Endothelial cell of umbilical vein (primary cell): ENCODE measurements around the gene ETV6. TPM values are rescaled to one million over a fixed set of nuclear protein-coding genes. Genes with fewer than 3 reads are reported as not detected.

Experiments
- BruUV-seq: library from RNA; stranded (reverse); fragments of 400-500 nt; replicated peaks from 2 replicates; lab custom pipeline; 2021; lab: Mats Ljungman, UMichigan
- CTCF ChIA-PET: fragments of 300-600, 350-600 bp; sonication (Branson Sonifier 250); formaldehyde crosslinking; loops from one replicate; lab custom pipeline; 2021; ENCODE audit warnings: antibody characterized with exemption, inconsistent platforms; lab: Charles Lee
- POLR2A ChIA-PET: fragments of 300-600, 350-600 bp; sonication (Branson Sonifier 250); formaldehyde crosslinking; loops from one replicate; lab custom pipeline; 2021; ENCODE audit warnings: antibody characterized with exemption, inconsistent platforms; lab: Charles Lee
- DNase-seq: peaks from one replicate; pipeline ENCODE4 v3.0.0-alpha.2; 2011; ENCODE audit warnings: low read depth, low spot score
- FAIRE-seq: peaks from 2 replicates; lab custom pipeline; 2011; peaks lifted over from hg19 to GRCh38; lab: Jason Lieb, UNC
- H2AFZ ChIP-seq: 2 replicates; pipeline ENCODE4 v1.6.0; 2012; ENCODE audit warnings: low read depth, low read length, control low read depth, inconsistent platforms
- H3K27ac ChIP-seq: 2 replicates; pipeline ENCODE4 v1.5.1; 2011; ENCODE audit warnings: low read depth, mild to moderate bottlenecking, control low read depth, low read length, moderate library complexity; ENCODE audit not compliant: insufficient read depth
- H3K27me3 ChIP-seq, 2 experiments: 2 replicates each; pipeline versions ENCODE4 v1.6.0 to v1.6.1; 2011; ENCODE audit warnings: low read length in 2 of 2, mixed read lengths in 1 of 2; ENCODE audit not compliant: control insufficient read depth in 2 of 2, insufficient read depth in 2 of 2
- H3K36me3 ChIP-seq, 2 experiments: 2 replicates in 1 of 2; 3 replicates in 1 of 2; pipeline ENCODE4 v1.5.1; 2011; ENCODE audit warnings: low read length in 2 of 2, mild to moderate bottlenecking in 1 of 2, moderate library complexity in 1 of 2; ENCODE audit not compliant: control insufficient read depth in 2 of 2, insufficient read depth in 2 of 2; ENCODE audit errors: extremely low read depth in 1 of 2
- H3K4me1 ChIP-seq: 3 replicates; pipeline ENCODE4 v1.5.1; 2011; ENCODE audit warnings: mild to moderate bottlenecking, low read length; ENCODE audit not compliant: control insufficient read depth, insufficient read depth; ENCODE audit errors: extremely low read depth
- H3K4me2 ChIP-seq: 2 replicates; pipeline ENCODE4 v1.6.1; 2011; ENCODE audit warnings: low read length, control low read depth, mixed read lengths; ENCODE audit not compliant: insufficient read depth
- H3K4me3 ChIP-seq, 3 experiments: fragments of 200-600 bp in 1 of 3; sonication (generic), shearing (Covaris generic) in 1 of 3; replicated peaks in 1 of 3; 2 replicates each; pipeline ENCODE4 v1.5.1; 2011 to 2016; ENCODE audit warnings: control low read depth in 3 of 3, low read length in 3 of 3, mild to moderate bottlenecking in 2 of 3, inconsistent platforms in 1 of 3, low read depth in 1 of 3, moderate library complexity in 1 of 3; ENCODE audit not compliant: insufficient read depth in 1 of 3
- H3K79me2 ChIP-seq: 2 replicates; pipeline ENCODE4 v1.6.0; 2012; ENCODE audit warnings: low read length, inconsistent platforms; ENCODE audit not compliant: control insufficient read depth, insufficient read depth
- H3K9ac ChIP-seq: replicated peaks from 2 replicates; pipeline ENCODE3; 2011; ENCODE audit warnings: low read length, control low read depth; ENCODE audit not compliant: insufficient read depth; ENCODE audit errors: extremely low read depth
- H3K9me1 ChIP-seq: replicated peaks from 3 replicates; pipeline ENCODE4 v1.6.0; 2011; ENCODE audit warnings: mild to moderate bottlenecking, low read length; ENCODE audit not compliant: control insufficient read depth, insufficient read depth; ENCODE audit errors: extremely low read depth
- H3K9me3 ChIP-seq: replicated peaks from 2 replicates; pipeline ENCODE4 v1.5.1; 2012; ENCODE audit warnings: low read length, inconsistent platforms; ENCODE audit not compliant: control insufficient read depth, insufficient read depth
- H4K20me1 ChIP-seq: replicated peaks from 2 replicates; pipeline ENCODE3; 2011; ENCODE audit warnings: mild to moderate bottlenecking, low read length; ENCODE audit not compliant: control insufficient read depth, insufficient read depth; ENCODE audit errors: extremely low read depth
- CTCF ChIP-seq, 2 donors: IDR thresholded peaks; 1 replicate in 1 of 2; 2 replicates in 1 of 2; pipeline ENCODE4 v1.5.1; 2011; ENCODE audit warnings: low read length in 2 of 2, mild to moderate bottlenecking in 2 of 2, moderate library complexity in 2 of 2, control low read depth in 1 of 2, inconsistent platforms in 1 of 2, low read depth in 1 of 2; ENCODE audit not compliant: insufficient read depth in 1 of 2; ENCODE audit errors: extremely low read depth in 1 of 2
- EZH2 ChIP-seq: IDR thresholded peaks from 2 replicates; pipeline ENCODE4 v1.6.1; 2012; ENCODE audit warnings: borderline replicate concordance, low read depth, mild to moderate bottlenecking, moderate library complexity, low read length, inconsistent platforms; ENCODE audit not compliant: severe bottlenecking
- FOS ChIP-seq: IDR thresholded peaks from 2 replicates; pipeline ENCODE4 v1.6.1; 2011; ENCODE audit warnings: mild to moderate bottlenecking, low read length, moderate library complexity, borderline replicate concordance; ENCODE audit not compliant: insufficient read depth
- GATA2 ChIP-seq: IDR thresholded peaks from 2 replicates; pipeline ENCODE4 v1.7.0; 2011; ENCODE audit warnings: low read depth, mild to moderate bottlenecking, moderate library complexity, mixed read lengths, low read length; ENCODE audit not compliant: insufficient read length, insufficient read depth
- JUN ChIP-seq: IDR thresholded peaks from 2 replicates; pipeline ENCODE4 v1.6.1; 2011; ENCODE audit warnings: borderline replicate concordance, low read depth; ENCODE audit not compliant: insufficient read length, insufficient read depth
- MYC ChIP-seq: IDR thresholded peaks from one replicate; pipeline ENCODE4 v1.6.1; 2011; ENCODE audit warnings: mild to moderate bottlenecking, low read depth, low read length
- POLR2A ChIP-seq: IDR thresholded peaks from 2 replicates; pipeline ENCODE4 v1.6.1; 2012; ENCODE audit warnings: low read depth, mild to moderate bottlenecking, control low read depth, low read length
- POLR2AphosphoS5 ChIP-seq: IDR thresholded peaks from 2 replicates; pipeline ENCODE4 v1.6.1; 2012; ENCODE audit warnings: low read depth, mild to moderate bottlenecking, control low read depth, low read length, moderate library complexity; ENCODE audit not compliant: insufficient read depth
- dilution Hi-C: fragments of 300-500 bp; cut with MboI; formaldehyde crosslinking; loops from one replicate; pipeline ENCODE4 v1.15.0; 2019; ENCODE audit warnings: low sequenced_read_pairs; ENCODE audit not compliant: extremely low pct_ligation_motif_present
- intact Hi-C: fragments of 100-400 bp; cut with micrococcal nuclease; formaldehyde crosslinking; loops from one replicate; pipeline ENCODE4 v1.10.0; 2022
- polyA plus RNA-seq, 4 experiments: library from polyadenylated mRNA; depleted of rRNA in 3 of 4; stranded (reverse) in 3 of 4; unstranded in 1 of 4; fragments of >200 nt; gene quantifications; 2 replicates each; pipeline versions ENCODE4 v1.2.1 to v1.2.3, GENCODE V29; 2011 to 2012; ENCODE audit warnings: missing spikeins in 1 of 4
- total RNA-seq: library from RNA; stranded (reverse); gene quantifications from 2 replicates; pipeline ENCODE4 v1.2.3, GENCODE V29; 2021
- TF ChIP-seq, protein P1 (sequence below): IDR thresholded peaks from 2 replicates; pipeline ENCODE4 v1.6.1; 2011; ENCODE audit not compliant: insufficient read depth, insufficient read length

The ETV6 gene
- total and polyA plus RNA-seq, 2 donors (not counting 3 experiments of a cell fraction or from before 2014, with no cell fraction given): 15.9 to 57.1 TPM

DNA sequence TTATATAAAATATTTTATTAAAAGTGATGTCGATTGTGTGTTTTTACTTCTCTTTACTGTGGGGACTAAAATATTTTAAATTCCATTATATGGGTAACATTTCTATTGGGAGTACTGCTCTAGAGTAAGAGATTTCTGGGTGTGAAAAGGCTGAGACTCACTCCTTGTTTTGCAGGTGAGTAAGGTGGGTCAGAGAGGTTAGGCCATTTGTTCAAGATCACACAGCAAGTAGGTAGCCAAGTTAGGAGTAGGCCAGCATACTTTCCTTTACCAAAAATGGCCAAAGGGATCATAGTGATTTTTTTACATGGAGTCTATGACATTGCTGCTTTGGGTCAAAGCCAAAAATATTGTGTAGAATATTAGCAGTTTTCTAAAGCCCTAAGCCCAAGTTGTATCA, 138.0 kb downstream of the ETV6 start:
- no peaks in the 10 kb centered on the region for H3K9me3 ChIP-seq
- no peak overlapping the region for H3K4me3 ChIP-seq
- FAIRE-seq (no peak), DNase-seq (no peak)
- intact Hi-C loops (no loop called here), dilution Hi-C loops (no loop called here)
- H3K36me3 ChIP-seq: no peaks in the 10 kb centered on the region
- CTCF ChIA-PET: no interaction called here
- H2AFZ ChIP-seq: no peak overlapping the region
- no peaks in the 10 kb centered on the region for H4K20me1 ChIP-seq
- POLR2A ChIA-PET: no interaction called here
- H3K4me1 ChIP-seq: peaks cover 3% of the 10 kb centered on the region
- H3K9me1 ChIP-seq: no peaks in the 10 kb centered on the region
- H3K79me2 ChIP-seq: peaks cover 51% of the 10 kb centered on the region
- H3K4me2 ChIP-seq: no peak overlapping the region
- no TSS peak for BruUV-seq
- TF ChIP-seq MYC: no peak
- no peak for TF ChIP-seq CTCF (IDR thresholded peaks at IDR 0.05; ENCODE audit: extremely low read depth in 1 of 2, insufficient read depth in 1 of 2, low read depth in 1 of 2, low read length in 2 of 2)
- no peak for TF ChIP-seq POLR2A
- TF ChIP-seq GATA2: no peak
- TF ChIP-seq FOS: no peak
- TF ChIP-seq JUN: no peak
- TF ChIP-seq POLR2AphosphoS5: no peak
- TF ChIP-seq, protein P1, sequence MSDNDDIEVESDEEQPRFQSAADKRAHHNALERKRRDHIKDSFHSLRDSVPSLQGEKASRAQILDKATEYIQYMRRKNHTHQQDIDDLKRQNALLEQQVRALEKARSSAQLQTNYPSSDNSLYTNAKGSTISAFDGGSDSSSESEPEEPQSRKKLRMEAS: no peak
- no peak for TF ChIP-seq EZH2
- H3K27me3 ChIP-seq: no peaks in the 10 kb centered on the region
- H3K27ac ChIP-seq: no peak overlapping the region
- H3K9ac ChIP-seq: no peak overlapping the region
